Upper lobe of left lung (tissue), 6 donors: ENCODE data around the gene MXD3. TPM values are rescaled to one million over a fixed set of nuclear protein-coding genes. Genes with fewer than 3 reads are reported as not detected.

ENCODE experiments used
- ATAC-seq, 2 donors: fragments of 200-7000 bp; cut with Tn5 transposase; one replicate each; pipeline ENCODE4 v1.9.1; 2022; ENCODE audit warnings: mild to moderate bottlenecking in 2 of 2, moderate library complexity in 2 of 2; ENCODE audit not compliant: low FRiP score in 2 of 2
- DNase-seq, 2 donors: peaks; one replicate each; pipeline ENCODE4 v3.0.0-alpha.2; 2019 to 2020
- H3K27ac ChIP-seq, 4 donors: fragments of 200-600 bp; sonication (generic); one replicate each; pipeline ENCODE4 v1.5.1; 2016 to 2019
- H3K27me3 ChIP-seq, 4 donors: fragments of 200-600 bp; sonication (generic); one replicate each; pipeline ENCODE4 v1.5.1; 2017 to 2019
- H3K36me3 ChIP-seq, 4 donors: fragments of 200-600 bp; sonication (generic); one replicate each; pipeline ENCODE4 v1.5.1; 2016 to 2019
- H3K4me1 ChIP-seq, 4 donors: fragments of 200-600 bp; sonication (generic); one replicate each; pipeline ENCODE4 v1.5.1; 2018 to 2019
- H3K4me3 ChIP-seq, 4 donors: fragments of 200-600 bp; sonication (generic); one replicate each; pipeline ENCODE4 v1.5.1; 2017 to 2019; ENCODE audit warnings: mild to moderate bottlenecking in 2 of 4, moderate library complexity in 1 of 4
- H3K9me3 ChIP-seq, 4 donors: fragments of 200-600 bp; sonication (generic); one replicate each; pipeline ENCODE4 v1.5.1; 2018 to 2019
- EP300 ChIP-seq, 4 donors: sonication (generic); formaldehyde crosslinking; IDR thresholded peaks; one replicate each; pipeline ENCODE4 v1.5.1; 2017; ENCODE audit warnings: antibody characterized with exemption in 4 of 4, control low read depth in 2 of 4
- POLR2A ChIP-seq, 4 donors: fragments of 450-650 bp; IDR thresholded peaks; one replicate each; pipeline ENCODE4 v1.5.1; 2016 to 2017; ENCODE audit warnings: antibody characterized with exemption in 4 of 4, mild to moderate bottlenecking in 2 of 4
- POLR2AphosphoS5 ChIP-seq, 2 donors: sonication (generic); formaldehyde crosslinking; IDR thresholded peaks; one replicate each; pipeline ENCODE4 v1.5.1; 2017; ENCODE audit warnings: antibody characterized with exemption in 2 of 2
- WGBS, 2 donors: methylation state at CpG; one replicate each; pipeline ENCODE4 v1.1.5; 2017 to 2018; 5-methylcytosine and 5-hydroxymethylcytosine counted together
- total RNA-seq, 6 donors: library from RNA; depleted of rRNA in 4 of 6; stranded (reverse); fragments of >200 nt in 4 of 6; gene quantifications; one replicate each; pipeline versions ENCODE4 v1.1.0 to v1.2.1, GENCODE V29; 2016 to 2021
- TF ChIP-seq, protein P1 (sequence below), 6 experiments: fragments of 450-650 bp in 4 of 6; fragments of 200-600 bp in 2 of 6; sonication (generic) in 2 of 6; IDR thresholded peaks; one replicate each; pipeline ENCODE4 v1.5.1; 2016 to 2019; ENCODE audit warnings: antibody characterized with exemption in 6 of 6
- donor health status: DM: no; HTN: no; CAD: no; lungs with moderate emphysema.
- donor health status: DM: no; HTN: yes; CAD: no; lungs with severe emphysema.

The MXD3 gene
- total RNA-seq, 6 donors from 2014 or later: 8.8 to 29.5 (median 13.6) TPM

DNA sequence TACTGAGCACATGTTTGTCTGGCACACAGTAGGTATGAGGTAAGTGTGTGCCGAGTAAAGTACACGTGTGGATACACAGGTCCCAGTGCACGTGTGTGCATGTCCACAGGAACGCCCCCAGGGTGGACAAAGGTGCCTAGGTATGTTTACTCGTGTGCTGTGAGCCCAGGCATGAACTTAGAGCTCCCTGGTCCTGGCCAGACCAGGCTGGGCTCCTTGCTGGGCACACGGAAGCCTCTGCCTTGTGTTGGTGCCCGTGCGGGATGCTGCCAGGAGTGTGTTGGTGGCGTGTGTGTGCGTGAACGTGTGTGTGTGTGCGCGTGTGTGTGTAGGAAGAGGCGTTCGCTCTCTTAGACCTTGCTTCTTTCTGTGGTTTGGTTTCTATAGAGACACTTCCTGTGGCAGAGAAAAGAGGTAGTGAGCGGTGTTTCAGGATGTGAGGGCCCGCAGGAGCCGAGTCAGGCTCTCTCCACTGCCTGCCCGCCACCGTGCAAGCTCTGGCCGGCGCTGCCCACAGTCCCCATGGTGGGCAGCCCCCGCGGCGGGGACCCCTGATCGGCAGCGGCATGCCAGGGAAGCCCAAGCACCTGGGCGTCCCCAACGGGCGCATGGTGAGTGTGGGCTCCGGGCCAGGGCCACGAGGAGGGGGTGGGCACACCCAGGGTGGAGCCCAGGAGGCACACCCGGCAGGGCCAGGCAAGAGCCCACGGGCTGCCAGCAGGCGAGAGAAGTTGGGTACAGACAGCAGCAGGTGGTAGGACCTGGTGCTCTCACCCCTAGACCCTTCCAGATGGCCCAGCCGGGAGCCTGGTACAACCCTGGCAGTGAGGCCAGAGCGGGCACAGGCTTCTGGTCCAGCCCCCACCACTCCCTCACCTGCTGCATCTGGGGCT is 46.0 kb upstream of the MXD3 start, which contains the start of gene RGS14:
Gene RGS14, plus strand, starts transcription at position 466 of the 893 bp plus-strand sequence. Its CDS starts 101 bp downstream, at position 567.
- Histone ChIP-seq H3K27ac (peak within 1 kb of the TSS; percentile 44 to 85 (median 79)), H3K4me3 (peak within 1 kb of the TSS; percentile 20 to 60 (median 50)), H3K4me1 (peaks cover 13 to 37% (median 30%) of the 10 kb centered on the region in 4 donors)

DNA sequence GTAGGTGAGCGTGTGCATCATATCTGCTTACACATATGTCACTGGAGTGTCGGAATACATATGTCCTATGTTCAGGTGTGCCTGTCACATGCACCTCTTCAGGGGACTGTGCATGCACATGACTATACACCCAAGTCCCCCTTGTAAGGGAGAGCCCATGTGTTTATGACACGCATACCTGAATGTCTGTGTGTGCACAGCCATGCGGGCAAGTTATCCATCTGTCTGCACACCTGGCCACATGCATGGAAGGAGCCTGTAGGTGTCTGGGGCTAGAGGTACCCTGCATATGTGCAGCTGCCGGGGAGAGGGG is 45.4 kb upstream of the MXD3 start:
- ATAC-seq (no peak), DNase-seq (no peak)
- H3K9me3 ChIP-seq: no peaks in the 10 kb centered on the region
- TF ChIP-seq EP300 (IDR thresholded peaks at IDR 0.05) (no peak), POLR2A (IDR thresholded peaks at IDR 0.05) (no peak), POLR2AphosphoS5 (IDR thresholded peaks at IDR 0.05) (no peak)
- TF ChIP-seq, protein P1, sequence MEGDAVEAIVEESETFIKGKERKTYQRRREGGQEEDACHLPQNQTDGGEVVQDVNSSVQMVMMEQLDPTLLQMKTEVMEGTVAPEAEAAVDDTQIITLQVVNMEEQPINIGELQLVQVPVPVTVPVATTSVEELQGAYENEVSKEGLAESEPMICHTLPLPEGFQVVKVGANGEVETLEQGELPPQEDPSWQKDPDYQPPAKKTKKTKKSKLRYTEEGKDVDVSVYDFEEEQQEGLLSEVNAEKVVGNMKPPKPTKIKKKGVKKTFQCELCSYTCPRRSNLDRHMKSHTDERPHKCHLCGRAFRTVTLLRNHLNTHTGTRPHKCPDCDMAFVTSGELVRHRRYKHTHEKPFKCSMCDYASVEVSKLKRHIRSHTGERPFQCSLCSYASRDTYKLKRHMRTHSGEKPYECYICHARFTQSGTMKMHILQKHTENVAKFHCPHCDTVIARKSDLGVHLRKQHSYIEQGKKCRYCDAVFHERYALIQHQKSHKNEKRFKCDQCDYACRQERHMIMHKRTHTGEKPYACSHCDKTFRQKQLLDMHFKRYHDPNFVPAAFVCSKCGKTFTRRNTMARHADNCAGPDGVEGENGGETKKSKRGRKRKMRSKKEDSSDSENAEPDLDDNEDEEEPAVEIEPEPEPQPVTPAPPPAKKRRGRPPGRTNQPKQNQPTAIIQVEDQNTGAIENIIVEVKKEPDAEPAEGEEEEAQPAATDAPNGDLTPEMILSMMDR (IDR thresholded peaks at IDR 0.05): no peak
- H3K4me3 ChIP-seq: no peak overlapping the region
- H3K36me3 ChIP-seq: no peaks in the 10 kb centered on the region
- no peaks in the 10 kb centered on the region for H3K27me3 ChIP-seq
- H3K27ac ChIP-seq: peak overlapping the region in 3 of 4 donors; percentile 77 to 85 (median 81)
- H3K4me1 ChIP-seq: peaks cover 15 to 36% (median 27%) of the 10 kb centered on the region in 4 donors
- 87 to 100% methylated on average over 3 to 5 of the region's 5 CpGs for whole genome bisulfite sequencing, 2 donors

More for the DNA sequence above, 46.0 kb upstream of the MXD3 start, which contains the start of gene RGS14:
- 10 to 41% methylated on average over 6 to 37 of the region's 37 CpGs for WGBS, 2 donors
- DNase-seq: peak; percentile 64 to 89
- H3K36me3 ChIP-seq: no peaks in the 10 kb centered on the region
- no peaks in the 10 kb centered on the region for H3K9me3 ChIP-seq
- TF ChIP-seq, protein P1 (IDR thresholded peaks at IDR 0.05): no peak
- TF ChIP-seq POLR2A (IDR thresholded peaks at IDR 0.05): peak in 1 of 4 donors; percentile 29
- ATAC-seq: peak; percentile 79 to 87
- no peaks in the 10 kb centered on the region for H3K27me3 ChIP-seq

GRCh38 chr5:177356746-177357145 is 45.0 kb upstream of the MXD3 start:
- DNase-seq (no peak), ATAC-seq (no peak)
- Histone ChIP-seq H3K36me3 (no peaks in the 10 kb centered on the region), H3K27ac (no peak overlapping the region), H3K27me3 (no peaks in the 10 kb centered on the region), H3K9me3 (no peaks in the 10 kb centered on the region), H3K4me1 (peaks cover 17 to 35% (median 26%) of the 10 kb centered on the region in 4 donors), H3K4me3 (no peak overlapping the region)
- no peak for TF ChIP-seq POLR2A (IDR thresholded peaks at IDR 0.05)
- TF ChIP-seq, protein P1 (IDR thresholded peaks at IDR 0.05): no peak
- TF ChIP-seq POLR2AphosphoS5 (IDR thresholded peaks at IDR 0.05): no peak
- TF ChIP-seq EP300 (IDR thresholded peaks at IDR 0.05): no peak
- 68 to 92% methylated on average over 2 to 3 of the region's 3 CpGs for WGBS, 2 donors

DNA sequence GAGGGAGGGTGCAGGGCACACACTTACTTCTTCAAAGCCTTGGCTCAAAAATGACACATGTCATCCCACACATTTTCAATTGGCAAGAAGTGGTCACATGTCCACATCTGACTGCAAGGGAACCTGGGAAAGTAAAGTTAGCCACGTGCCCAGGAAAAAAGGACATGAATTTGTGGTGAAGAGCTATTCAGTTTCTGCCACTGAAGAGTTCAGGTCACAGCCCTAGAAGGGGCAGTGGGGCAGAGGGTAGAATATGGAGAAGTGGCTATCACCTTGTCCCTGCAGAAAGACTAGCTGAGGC is 44.1 kb upstream of the MXD3 start:
- Histone ChIP-seq H3K4me3 (no peak overlapping the region), H3K4me1 (peaks cover 17 to 33% (median 25%) of the 10 kb centered on the region in 4 donors), H3K27me3 (no peaks in the 10 kb centered on the region), H3K36me3 (no peaks in the 10 kb centered on the region), H3K9me3 (no peaks in the 10 kb centered on the region), H3K27ac (no peak overlapping the region)
- 5 to 24% methylated on average over 1 of the region's 1 CpG for WGBS, 2 donors
- TF ChIP-seq, protein P1 (IDR thresholded peaks at IDR 0.05): no peak
- TF ChIP-seq EP300 (IDR thresholded peaks at IDR 0.05) (no peak), POLR2A (IDR thresholded peaks at IDR 0.05) (no peak)
- DNase-seq: no peak
- no peak for ATAC-seq
